Activated naive CD4-positive, alpha-beta T cell treated with anti-CD3 and anti-CD28 coated beads, Interleukin-2, amount 50 U/mL, for 72 hours (primary cell): ENCODE results near the gene ATP4A. TPM values are rescaled to one million over a fixed set of nuclear protein-coding genes. Genes with fewer than 3 reads are reported as not detected.
A peak's percentile ranks its signal among the peaks of the same experiment; 100 is the strongest.

Source experiments
- ATAC-seq, 2 donors: fragments of 150-1000 bp; cut with Tn5 transposase; 2 replicates each; pipeline ENCODE4 v1.10.0; 2021; ENCODE audit warnings: mild to moderate bottlenecking in 2 of 2, moderate library complexity in 2 of 2
- DNase-seq, 2 donors: peaks; one replicate each; pipeline ENCODE4 v3.0.0; 2021 to 2022; ENCODE audit warnings: low spot score in 2 of 2
- H3K27ac Mint-ChIP-seq, 2 donors: one replicate each; pipeline ENCODE4 v1.8.0; 2022; ENCODE audit warnings: mild to moderate bottlenecking in 2 of 2, mixed read lengths in 2 of 2
- H3K36me3 Mint-ChIP-seq, 2 donors: one replicate each; pipeline ENCODE4 v1.8.0; 2022; ENCODE audit warnings: mixed read lengths in 2 of 2
- H3K9me3 Mint-ChIP-seq, 2 donors: one replicate each; pipeline ENCODE4 v1.8.0; 2022; ENCODE audit warnings: mixed read lengths in 2 of 2
- total RNA-seq, 2 donors: library from RNA; stranded (reverse); gene quantifications; one replicate each; pipeline ENCODE4 v1.2.3, GENCODE V29; 2022

Gene ATP4A
- total RNA-seq, 2 donors from 2014 or later = not detected

GRCh38 chr19:35542209-35542608 lies 21.2 kb downstream of the ATP4A start:
- no peaks in the 10 kb centered on the region for H3K9me3 Mint-ChIP-seq
- peaks cover 14% of the 10 kb centered on the region in 2 donors for H3K36me3 Mint-ChIP-seq
- DNase-seq (no peak), ATAC-seq (no peak)
- no peak overlapping the region for H3K27ac Mint-ChIP-seq

DNA sequence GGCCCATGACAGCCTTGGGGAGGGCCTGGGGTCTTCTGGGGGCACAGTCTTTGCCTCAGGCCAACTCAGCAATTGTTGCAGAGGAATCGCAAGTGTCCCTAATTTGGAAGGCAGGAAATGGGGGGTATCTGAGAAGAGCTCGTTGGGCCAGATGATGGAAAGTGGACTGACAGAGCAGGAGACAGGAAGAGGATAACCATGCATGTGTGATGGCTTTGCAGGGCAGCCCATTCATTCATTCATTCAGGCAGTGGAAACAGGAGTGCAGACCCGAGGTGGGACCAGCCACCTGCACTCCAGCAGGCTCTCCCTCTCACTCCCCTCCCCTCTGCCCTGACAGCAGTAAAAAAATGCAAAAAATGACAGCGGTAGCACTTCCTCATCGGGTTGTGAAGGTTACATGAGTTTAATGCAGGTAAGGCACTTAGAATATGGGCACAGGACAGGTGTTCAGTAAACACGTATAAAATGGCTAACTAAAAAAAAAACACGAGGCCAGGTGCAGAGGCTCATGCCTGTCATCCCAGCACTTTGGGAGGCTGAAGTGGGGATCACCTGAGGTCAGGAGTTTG lies 23.0 kb downstream of the ATP4A start:
- no peak for ATAC-seq
- H3K9me3 Mint-ChIP-seq = no peaks in the 10 kb centered on the region
- peak overlapping the region in 1 of 2 donors; percentile 65 for H3K27ac Mint-ChIP-seq
- no peak for DNase-seq
- H3K36me3 Mint-ChIP-seq = peaks cover 6 to 9% of the 10 kb centered on the region in 2 donors

DNA sequence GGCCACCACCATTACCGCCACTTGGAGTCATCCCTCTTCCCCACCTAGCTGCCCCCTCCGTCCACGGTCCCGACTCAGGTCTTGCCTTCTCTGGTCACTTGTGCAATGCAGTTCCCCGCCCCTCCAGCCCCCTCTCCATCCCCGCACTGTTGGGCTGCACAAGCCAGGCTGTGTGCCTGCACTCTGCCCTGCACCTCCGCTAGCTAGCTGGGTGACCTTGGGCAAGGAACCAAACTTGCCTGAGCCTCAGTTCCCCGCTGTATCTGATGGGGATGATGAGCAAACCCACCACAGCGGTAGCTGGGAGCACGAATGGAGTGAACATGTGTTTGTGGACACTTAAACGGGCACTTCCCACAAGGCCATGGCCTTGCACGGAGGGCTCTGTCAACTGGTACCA lies 23.6 kb downstream of the ATP4A start:
- Mint-ChIP-seq H3K27ac (no peak overlapping the region), H3K36me3 (peaks cover 4 to 6% of the 10 kb centered on the region in 2 donors), H3K9me3 (no peaks in the 10 kb centered on the region)
- DNase-seq = no peak
- ATAC-seq = no peak

GRCh38 chr19:35539314-35539713 lies 24.1 kb downstream of the ATP4A start:
- Mint-ChIP-seq H3K9me3 (no peaks in the 10 kb centered on the region), H3K36me3 (peaks cover 0 to 1% of the 10 kb centered on the region in 2 donors), H3K27ac (no peak overlapping the region)
- DNase-seq (no peak), ATAC-seq (no peak)

DNA sequence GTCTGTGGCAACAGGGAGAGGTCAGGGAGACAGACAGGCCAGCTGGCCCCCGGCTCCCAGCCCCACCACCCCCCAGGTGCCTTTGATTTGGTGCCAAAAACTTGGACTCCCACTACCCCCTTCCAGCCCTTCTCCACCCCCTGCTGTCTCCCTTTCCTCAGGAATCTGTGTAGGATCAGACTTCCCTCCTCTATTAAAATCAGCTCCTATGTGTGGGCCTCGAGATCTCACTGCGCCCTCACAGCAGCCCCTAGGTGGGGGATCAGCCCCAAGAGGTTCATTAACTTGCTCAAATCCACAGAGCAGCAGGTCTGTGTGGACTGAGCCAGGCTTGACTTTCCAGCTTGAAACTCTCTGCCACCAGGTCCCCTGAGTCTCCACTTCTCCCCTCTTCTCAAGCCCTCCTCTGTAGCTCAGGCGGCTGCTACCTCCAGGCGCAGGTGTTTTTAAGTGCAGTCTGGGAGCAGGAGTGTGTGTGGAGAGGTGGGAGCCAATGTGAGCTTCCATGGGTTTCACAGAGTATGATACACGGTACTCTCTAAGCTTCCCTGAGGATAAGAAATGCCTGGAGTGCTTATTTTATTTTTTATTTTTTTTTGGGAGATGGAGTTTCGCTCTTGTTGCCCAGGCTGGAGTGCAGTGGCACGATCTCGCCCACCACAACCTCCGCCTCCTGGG lies 28.5 kb downstream of the ATP4A start:
- H3K36me3 Mint-ChIP-seq = no peaks in the 10 kb centered on the region
- H3K27ac Mint-ChIP-seq = no peak overlapping the region
- peak in 1 of 2 donors; percentile 24 for ATAC-seq

DNA sequence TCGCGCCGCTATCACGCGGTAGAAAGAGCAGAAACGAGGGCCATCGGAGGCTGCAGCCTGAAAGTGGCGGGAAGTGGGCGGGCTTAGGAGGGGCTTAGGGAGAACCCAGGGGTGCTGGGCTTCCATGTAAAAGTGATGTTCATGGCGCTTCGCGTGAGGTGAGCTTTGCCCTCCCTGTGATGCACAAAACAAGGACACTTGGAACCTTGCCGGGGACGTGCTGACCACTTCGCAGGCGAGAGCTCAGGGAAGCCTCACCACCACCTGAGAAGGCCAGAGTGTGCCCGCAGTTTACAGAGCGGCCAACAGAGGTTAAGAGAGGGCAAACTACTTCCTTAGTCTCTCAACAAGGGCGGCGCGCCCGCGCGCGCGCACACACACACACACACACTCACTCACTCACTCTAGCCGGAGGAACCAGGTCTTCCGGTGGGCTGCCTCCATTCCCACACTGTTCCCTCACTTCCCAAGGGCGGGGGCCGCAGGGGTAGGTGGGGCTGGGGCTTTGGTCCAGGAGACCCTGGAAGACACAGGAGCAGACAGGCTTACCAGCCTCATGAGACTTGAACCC lies 29.6 kb downstream of the ATP4A start:
- DNase-seq = peak in 1 of 2 donors; percentile 36
- no peaks in the 10 kb centered on the region for H3K9me3 Mint-ChIP-seq
- H3K27ac Mint-ChIP-seq = peak overlapping the region in 1 of 2 donors; percentile 42
- no peaks in the 10 kb centered on the region for H3K36me3 Mint-ChIP-seq
- ATAC-seq = peak; percentile 75 to 82

More for the DNA sequence above, 28.5 kb downstream of the ATP4A start:
- no peak for DNase-seq
- H3K9me3 Mint-ChIP-seq = no peaks in the 10 kb centered on the region

DNA sequence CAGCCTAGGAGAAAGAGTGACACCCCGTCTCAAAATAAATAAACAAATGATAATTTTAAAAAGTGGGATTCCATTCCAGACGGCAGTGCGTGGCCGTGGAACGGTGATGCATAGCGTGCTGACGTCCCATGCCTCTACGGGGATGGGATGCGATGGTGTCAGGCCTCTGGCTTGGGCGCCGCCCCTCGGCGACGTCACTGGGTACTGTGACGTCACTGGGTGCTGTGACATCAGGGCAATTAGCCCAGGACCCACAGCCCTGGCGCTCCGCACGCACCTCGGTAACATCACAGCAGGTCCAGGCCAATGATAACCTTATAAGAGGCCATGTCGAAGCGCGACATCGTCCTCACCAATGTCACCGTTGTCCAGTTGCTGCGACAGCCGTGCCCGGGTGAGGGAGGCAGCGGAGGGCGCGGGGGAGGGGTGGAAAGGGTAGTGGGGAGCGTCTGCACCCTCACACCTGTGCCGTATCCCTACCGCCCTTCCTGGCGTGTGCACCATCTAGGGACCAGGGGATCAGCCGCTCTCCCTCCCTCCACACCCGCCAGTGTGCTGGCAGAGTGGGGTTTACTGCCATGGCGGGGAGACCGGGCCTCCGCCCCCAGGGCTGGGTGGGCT lies 30.1 kb downstream of the ATP4A start, which contains the start of gene GAPDHS:
Gene GAPDHS, plus strand, starts transcription at position 256 of the 621 bp plus-strand sequence. Its CDS starts 72 bp downstream, at position 328.
- no peaks in the 10 kb centered on the region for H3K36me3 Mint-ChIP-seq
- DNase-seq (no peak), ATAC-seq (peak; percentile 12 to 13)
- peak within 1 kb of the TSS in 1 of 2 donors; percentile 42 for H3K27ac Mint-ChIP-seq
- H3K9me3 Mint-ChIP-seq = no peaks in the 10 kb centered on the region

GRCh38 chr19:35531291-35531690 lies 32.2 kb downstream of the ATP4A start:
- H3K27ac Mint-ChIP-seq = peak overlapping the region in 1 of 2 donors; percentile 70
- H3K36me3 Mint-ChIP-seq = no peaks in the 10 kb centered on the region
- DNase-seq (no peak), ATAC-seq (no peak)
- no peaks in the 10 kb centered on the region for H3K9me3 Mint-ChIP-seq

DNA sequence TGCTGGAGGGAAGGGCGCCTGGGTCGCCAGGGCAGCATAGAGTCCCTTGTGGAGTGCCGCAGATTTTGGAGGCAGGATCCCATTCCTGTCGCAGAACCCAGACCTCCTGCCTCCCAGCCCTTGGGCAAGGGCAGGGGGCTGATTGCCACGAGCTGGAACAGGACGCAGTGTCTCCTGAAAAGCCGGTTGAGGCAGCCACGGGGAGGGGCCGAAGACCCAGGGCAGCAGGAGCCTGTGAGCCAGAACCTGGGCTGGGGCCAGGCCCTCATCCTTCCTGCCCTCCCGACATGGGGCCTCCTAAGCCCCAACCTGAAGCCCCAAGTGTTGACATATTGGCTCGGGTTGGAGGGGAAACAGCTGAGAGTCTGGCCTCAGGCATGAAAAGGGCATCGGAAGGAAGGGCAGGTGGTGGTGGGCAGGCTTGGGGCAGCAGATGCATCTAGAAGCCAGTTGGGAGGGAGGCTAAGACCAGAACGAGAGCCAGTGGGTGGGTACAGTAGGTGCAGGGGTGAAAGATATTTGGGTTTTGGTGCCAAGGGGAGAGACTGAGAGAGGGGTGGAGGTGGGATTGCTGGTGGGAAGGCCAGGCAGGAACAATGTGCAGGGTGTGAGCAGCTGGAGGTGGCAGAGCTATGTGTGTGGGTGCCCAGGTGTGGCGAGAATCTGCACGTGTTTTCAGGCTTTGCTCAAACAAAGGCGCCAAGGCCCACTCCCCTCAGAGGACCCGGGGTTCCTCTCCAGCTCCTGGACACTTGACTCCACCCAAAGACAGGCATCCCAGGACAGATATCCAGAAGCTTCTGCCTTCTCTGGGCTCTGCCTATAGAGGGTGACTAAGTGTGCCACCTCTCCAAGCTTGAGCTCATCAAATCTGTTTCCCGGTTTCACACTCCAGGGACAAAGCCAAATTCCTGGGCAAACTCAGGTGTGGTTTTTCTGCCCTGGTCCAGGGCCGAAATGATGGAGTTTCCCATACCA lies 33.9 kb downstream of the ATP4A start:
- Mint-ChIP-seq H3K27ac (no peak overlapping the region), H3K36me3 (no peaks in the 10 kb centered on the region), H3K9me3 (no peaks in the 10 kb centered on the region)
- DNase-seq (no peak), ATAC-seq (no peak)

- DNase-seq = no peak
- H3K9me3 Mint-ChIP-seq = no peaks in the 10 kb centered on the region
- H3K27ac Mint-ChIP-seq = peak within 1 kb of the TSS; percentile 3 to 17
- no peaks in the 10 kb centered on the region for H3K36me3 Mint-ChIP-seq
- no peak for ATAC-seq
Measured at GRCh38 chr19:35528218-35529038, 35.0 kb downstream of the ATP4A start, which contains the start of gene SBSN. TSS of gene SBSN (minus strand) at chr19:35528311. CDS start at chr19:35528281, 30 bp downstream.

DNA sequence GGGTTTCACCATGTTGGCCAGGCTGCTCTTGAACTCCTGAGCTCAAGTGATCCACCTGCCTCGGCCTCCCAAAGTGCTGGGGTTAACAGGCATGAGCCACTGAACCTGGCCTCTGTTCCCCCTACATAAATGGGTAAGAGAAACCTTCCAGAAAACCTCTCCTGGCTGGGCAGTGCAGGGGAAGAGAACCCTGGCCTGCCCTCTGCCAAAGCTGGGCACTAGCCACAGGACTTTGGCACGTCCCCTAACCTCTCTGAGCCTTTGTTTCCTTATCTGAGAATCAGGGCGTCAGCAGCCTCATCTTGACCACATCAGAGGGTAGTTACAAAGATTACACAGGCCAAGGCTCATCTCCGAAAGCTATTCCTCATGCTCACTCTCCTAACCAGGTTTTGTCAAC lies 37.6 kb downstream of the ATP4A start:
- no peaks in the 10 kb centered on the region for H3K36me3 Mint-ChIP-seq
- H3K27ac Mint-ChIP-seq = no peak overlapping the region
- H3K9me3 Mint-ChIP-seq = no peaks in the 10 kb centered on the region
- ATAC-seq = no peak
- no peak for DNase-seq

GRCh38 chr19:35524181-35524837 lies 39.1 kb downstream of the ATP4A start:
- no peak for ATAC-seq
- Mint-ChIP-seq H3K9me3 (no peaks in the 10 kb centered on the region), H3K36me3 (no peaks in the 10 kb centered on the region), H3K27ac (no peak overlapping the region)
- DNase-seq = no peak

GRCh38 chr19:35522745-35523327 lies 40.6 kb downstream of the ATP4A start:
- H3K9me3 Mint-ChIP-seq = no peaks in the 10 kb centered on the region
- H3K36me3 Mint-ChIP-seq = no peaks in the 10 kb centered on the region
- no peak for DNase-seq
- H3K27ac Mint-ChIP-seq = no peak overlapping the region
- ATAC-seq = no peak

DNA sequence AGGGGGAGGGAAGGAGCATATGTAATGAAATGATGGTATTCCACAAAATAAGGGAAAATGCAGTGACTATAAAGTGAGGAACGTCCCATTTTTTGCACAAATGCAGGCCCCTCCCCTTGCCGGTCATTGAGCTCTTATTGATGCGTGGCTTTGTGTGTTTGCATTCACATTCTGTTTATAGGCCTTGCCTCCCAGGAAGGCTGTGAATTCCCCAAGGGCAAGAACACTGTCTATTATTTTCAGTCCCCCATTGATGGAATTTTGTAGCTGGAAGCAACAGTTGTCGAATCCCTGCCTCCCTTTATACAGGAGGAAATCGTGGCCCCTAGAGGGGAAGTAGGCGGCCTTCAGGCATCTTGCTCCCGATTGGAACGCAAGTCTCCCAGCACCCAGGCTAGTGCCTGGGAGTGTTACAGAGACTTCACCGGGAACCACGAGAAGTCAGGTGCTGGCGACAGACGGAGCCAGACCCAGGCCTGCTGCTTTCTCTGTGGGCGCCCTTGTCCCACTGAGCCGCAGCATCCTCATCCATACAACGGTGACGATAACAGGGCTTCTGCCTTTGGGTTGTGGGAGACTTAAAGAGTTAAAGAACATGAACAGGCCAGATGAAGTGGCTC lies 42.2 kb downstream of the ATP4A start:
- Mint-ChIP-seq H3K36me3 (no peaks in the 10 kb centered on the region), H3K27ac (no peak overlapping the region), H3K9me3 (no peaks in the 10 kb centered on the region)
- no peak for DNase-seq
- no peak for ATAC-seq
